Activated B cell treated with CpG ODN at 0.5 μM for 24 hours (primary cell): ENCODE measurements around the gene TAF1D. TPM values are rescaled to one million over a fixed set of nuclear protein-coding genes. Genes with fewer than 3 reads are reported as not detected.
A peak's percentile ranks its signal among the peaks of the same experiment; 100 is the strongest.

Source experiments
- ATAC-seq: fragments of 200-7000 bp; cut with Tn5 transposase; one replicate; pipeline ENCODE4 v1.10.0; 2021; ENCODE audit warnings: low read depth, mild to moderate bottlenecking, moderate library complexity
- CTCF ChIA-PET: fragments of 350-600 bp; sonication (Branson Sonifier 250); formaldehyde crosslinking; loops from one replicate; lab custom pipeline; 2021; ENCODE audit warnings: antibody characterized with exemption; lab: Charles Lee
- POLR2A ChIA-PET: fragments of 350-600 bp; sonication (Branson Sonifier 250); formaldehyde crosslinking; loops from one replicate; lab custom pipeline; 2021; ENCODE audit warnings: antibody characterized with exemption; lab: Charles Lee
- DNase-seq: peaks from one replicate; pipeline ENCODE4 v3.0.0; 2022
- H3K27ac Mint-ChIP-seq: one replicate; pipeline ENCODE4 v1.8.0; 2020; ENCODE audit warnings: mixed read lengths
- H3K27me3 Mint-ChIP-seq: one replicate; pipeline ENCODE4 v1.8.0; 2021; ENCODE audit warnings: mixed read lengths
- H3K36me3 Mint-ChIP-seq: one replicate; pipeline ENCODE4 v1.8.0; 2021; ENCODE audit warnings: low read depth, mixed read lengths
- H3K4me1 Mint-ChIP-seq: one replicate; pipeline ENCODE4 v1.8.0; 2021; ENCODE audit warnings: mixed read lengths
- H3K4me3 Mint-ChIP-seq: one replicate; pipeline ENCODE4 v1.8.0; 2020; ENCODE audit warnings: mild to moderate bottlenecking, mixed read lengths
- H3K9me3 Mint-ChIP-seq: one replicate; pipeline ENCODE4 v1.8.0; 2020; ENCODE audit warnings: mixed read lengths
- CTCF ChIP-seq: fragments of 200-600 bp; IDR thresholded peaks from one replicate; pipeline ENCODE4 v1.8.0; 2022; ENCODE audit warnings: antibody characterized with exemption, mild to moderate bottlenecking
- intact Hi-C: fragments of 100-400 bp; cut with micrococcal nuclease; formaldehyde crosslinking; loops from one replicate; pipeline ENCODE4 v1.15.1; 2024
- total RNA-seq: library from RNA; stranded (reverse); gene quantifications from 2 replicates; pipeline ENCODE4 v1.2.3, GENCODE V29; 2022

The TAF1D gene
- total RNA-seq, 1 donor from 2014 or later = 315 TPM

GRCh38 chr11:93694109-93694508 lies 47.2 kb downstream of the TAF1D start:
- ATAC-seq (no peak), DNase-seq (no peak)
- H3K36me3 Mint-ChIP-seq = peaks cover 78% of the 10 kb centered on the region
- no peaks in the 10 kb centered on the region for H3K27me3 Mint-ChIP-seq
- POLR2A ChIA-PET = no interaction called here
- CTCF ChIA-PET = no interaction called here
- H3K4me3 Mint-ChIP-seq = no peak overlapping the region
- no peaks in the 10 kb centered on the region for H3K9me3 Mint-ChIP-seq
- H3K27ac Mint-ChIP-seq = no peak overlapping the region
- intact Hi-C loops = loop anchor here (5.0 kb wide), 1 partner anchor 38 kb away; no protein-coding TSS in a partner anchor
- no peak for TF ChIP-seq CTCF
- H3K4me1 Mint-ChIP-seq = peaks cover 6% of the 10 kb centered on the region

DNA sequence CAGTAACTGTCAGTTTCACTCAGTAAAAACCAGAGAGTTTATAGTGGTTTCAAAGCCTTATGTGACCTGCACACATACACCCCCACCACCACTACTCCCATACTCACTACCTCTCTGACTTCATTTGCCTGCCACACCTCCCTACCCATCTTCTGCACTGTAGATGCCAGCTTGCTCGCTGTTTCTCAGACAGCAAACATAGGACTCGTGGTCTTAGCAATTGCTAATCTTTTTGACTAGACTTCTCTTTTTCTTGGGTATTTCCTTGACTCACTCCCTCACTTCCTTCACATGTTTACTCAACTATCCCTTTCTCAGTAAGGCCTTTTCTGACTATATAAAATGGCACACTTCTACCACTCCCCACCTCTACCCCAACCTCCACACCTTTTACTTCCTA lies 52.1 kb downstream of the TAF1D start:
- intact Hi-C loops = no loop called here
- Mint-ChIP-seq H3K4me3 (no peak overlapping the region), H3K36me3 (peaks cover 70% of the 10 kb centered on the region), H3K4me1 (peaks cover 10% of the 10 kb centered on the region), H3K9me3 (no peaks in the 10 kb centered on the region), H3K27me3 (no peaks in the 10 kb centered on the region), H3K27ac (peak overlapping the region; percentile 27)
- DNase-seq = no peak
- CTCF ChIA-PET = no interaction called here
- POLR2A ChIA-PET = interaction anchor here (1.0 to 1.3 kb wide), 3 partner anchors 24 to 53 kb away, joined by 3 to 5 read pairs (median 3); partner anchors contain the start of genes C11orf54 and TAF1D
- ATAC-seq = peak; percentile 67
- TF ChIP-seq CTCF = no peak

DNA sequence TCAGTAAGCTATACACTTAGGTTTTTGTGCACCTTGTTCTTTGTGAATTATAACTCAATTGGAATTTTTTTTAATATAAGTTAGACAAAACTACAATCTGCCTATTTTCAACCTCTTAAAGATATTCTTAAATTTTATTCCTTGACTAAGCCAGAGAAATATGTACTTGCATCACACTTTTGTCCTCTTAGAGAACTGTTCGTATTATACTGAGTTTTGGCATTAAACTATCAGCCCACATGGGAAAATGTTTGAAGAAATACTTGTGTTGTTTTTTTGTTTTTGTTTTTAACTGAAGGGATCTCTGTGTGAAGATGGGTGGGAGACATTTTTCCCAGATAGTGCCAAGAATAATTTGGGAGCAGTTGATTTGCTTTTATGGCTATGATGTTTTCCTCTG lies 54.5 kb downstream of the TAF1D start:
- Mint-ChIP-seq H3K36me3 (peaks cover 76% of the 10 kb centered on the region), H3K27ac (no peak overlapping the region), H3K9me3 (no peaks in the 10 kb centered on the region), H3K4me1 (peaks cover 10% of the 10 kb centered on the region), H3K4me3 (no peak overlapping the region), H3K27me3 (no peaks in the 10 kb centered on the region)
- TF ChIP-seq CTCF = no peak
- ChIA-PET POLR2A (no interaction called here), CTCF (no interaction called here)
- intact Hi-C loops = no loop called here
- DNase-seq (no peak), ATAC-seq (no peak)

DNA sequence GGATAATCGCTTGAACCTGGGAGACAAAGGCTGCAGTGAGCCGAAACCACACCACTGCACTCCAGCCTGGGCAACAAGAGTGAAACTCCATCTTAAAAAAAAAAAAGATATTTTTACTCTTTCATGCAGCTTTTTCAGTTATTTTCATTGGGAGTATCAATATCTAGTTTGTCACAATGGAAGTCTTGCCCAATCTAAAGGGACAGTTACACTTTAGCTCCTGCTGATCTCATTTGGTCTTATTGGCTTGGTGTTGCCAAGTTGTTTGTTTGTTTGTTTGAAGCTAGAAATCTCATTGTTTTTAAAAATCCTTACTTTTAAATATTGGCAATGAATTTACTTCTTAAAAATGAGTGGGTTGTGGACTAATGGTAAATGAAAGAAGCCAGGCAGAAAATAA lies 55.1 kb downstream of the TAF1D start:
- Mint-ChIP-seq H3K36me3 (peaks cover 76% of the 10 kb centered on the region), H3K27me3 (no peaks in the 10 kb centered on the region), H3K27ac (no peak overlapping the region), H3K9me3 (no peaks in the 10 kb centered on the region), H3K4me3 (no peak overlapping the region), H3K4me1 (peaks cover 10% of the 10 kb centered on the region)
- no peak for ATAC-seq
- POLR2A ChIA-PET = no interaction called here
- DNase-seq = no peak
- CTCF ChIA-PET = no interaction called here
- TF ChIP-seq CTCF = no peak
- intact Hi-C loops = no loop called here

Other genes with a start within 250 kb of the TAF1D start
- gene SMCO4, start 198.1 kb downstream of the TAF1D start, total RNA-seq = 3.2 and 4.6 TPM in 2 replicates
- 15.9 and 19.2 TPM in 2 replicates for gene CEP295, start 79.8 kb downstream of the TAF1D start, total RNA-seq
- gene C11orf54, start 177 bp upstream of the TAF1D start, total RNA-seq = 23.7 and 30.1 TPM in 2 replicates
- gene MED17, start 42.8 kb upstream of the TAF1D start, total RNA-seq = 47.9 and 55.2 TPM in 2 replicates
- not detected in 2 replicates for gene VSTM5, start 109.1 kb upstream of the TAF1D start, total RNA-seq